Cortex of kidney (tissue), 1 donor: ENCODE data around the gene TRNAU1AP.
"Not testable (repeated sequence)": the region's sequence is repeated elsewhere in the genome, so short reads cannot be mapped to it uniquely, and the experiment has no call there.

Source experiments
- DNase-seq: peaks from one replicate; lab custom pipeline; 2025; lab: John Stamatoyannopoulos, UW

The TRNAU1AP gene

GRCh38 chr1:28521502-28522164 lies 31.3 kb upstream of the TRNAU1AP start:
- no peak for DNase-seq

DNA sequence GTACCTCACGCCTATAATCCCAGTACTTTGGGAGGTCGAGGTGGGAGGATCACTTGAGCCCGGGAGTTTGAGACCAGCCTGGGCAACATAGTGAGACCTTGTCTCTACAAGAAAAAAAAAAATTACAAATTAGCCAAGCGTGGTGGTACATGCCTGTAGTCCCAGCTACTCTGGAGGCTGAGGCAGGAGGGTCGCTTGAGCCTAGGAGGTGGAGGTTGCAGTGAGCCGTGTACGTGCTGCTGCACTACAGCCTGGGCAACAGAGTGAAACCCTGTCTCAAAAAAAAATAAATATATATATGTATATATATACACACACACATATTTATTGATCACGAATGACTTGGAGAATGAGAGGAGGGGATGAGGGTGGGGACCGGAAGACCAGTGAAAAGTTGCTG lies 30.3 kb upstream of the TRNAU1AP start:
- DNase-seq = not testable (repeated sequence)

GRCh38 chr1:28525002-28525642 lies 27.8 kb upstream of the TRNAU1AP start:
- not testable (repeated sequence) for DNase-seq

GRCh38 chr1:28526886-28527285 lies 26.0 kb upstream of the TRNAU1AP start:
- no peak for DNase-seq

GRCh38 chr1:28530456-28530855 lies 22.4 kb upstream of the TRNAU1AP start:
- no peak for DNase-seq

GRCh38 chr1:28534671-28535070 lies 18.2 kb upstream of the TRNAU1AP start:
- no peak for DNase-seq

- DNase-seq = no peak
Observed at GRCh38 chr1:28535180-28535579, 17.7 kb upstream of the TRNAU1AP start.

GRCh38 chr1:28537457-28538199 lies 15.3 kb upstream of the TRNAU1AP start:
- DNase-seq = no peak

DNA sequence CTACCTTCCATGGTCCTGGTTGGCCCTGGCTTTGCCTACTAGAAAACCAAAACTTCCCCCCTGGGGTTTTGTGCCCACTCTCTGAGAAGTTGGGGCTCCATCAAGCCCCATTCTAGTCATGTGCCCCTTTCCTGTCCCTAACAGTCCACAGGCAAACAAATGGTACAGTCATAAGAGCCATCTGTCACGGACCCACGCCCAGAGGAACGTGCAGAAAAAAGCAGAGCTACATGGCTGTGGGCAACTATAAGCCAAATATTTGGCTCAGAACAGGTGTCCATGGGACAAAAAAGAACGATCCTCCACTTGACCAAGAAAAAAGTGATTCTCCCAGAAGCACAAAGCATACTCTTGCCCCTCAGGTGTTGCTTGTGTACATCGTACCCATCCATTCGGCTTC lies 14.6 kb upstream of the TRNAU1AP start:
- DNase-seq = no peak

GRCh38 chr1:28540651-28541050 lies 12.2 kb upstream of the TRNAU1AP start:
- no peak for DNase-seq

- DNase-seq = not testable (repeated sequence)
Observed at GRCh38 chr1:28541414-28542015, 11.4 kb upstream of the TRNAU1AP start.

DNA sequence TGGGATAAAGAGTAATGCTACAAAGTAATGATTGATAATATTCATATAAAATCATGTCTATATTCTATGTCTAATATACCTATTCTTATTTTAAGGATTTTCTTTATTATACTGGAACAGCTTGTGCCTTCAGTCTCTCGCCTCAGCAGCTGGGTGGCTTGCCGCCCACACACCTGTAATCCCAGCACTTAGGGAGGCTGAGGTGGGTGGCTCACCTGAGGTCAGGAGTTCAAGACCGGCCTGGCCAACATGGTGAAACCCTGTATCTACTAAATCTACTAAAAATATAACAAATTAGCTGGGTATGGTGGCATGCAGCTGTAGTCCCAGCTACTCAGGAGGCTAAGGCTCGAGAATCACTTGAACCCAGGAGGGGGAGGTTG lies 7.6 kb upstream of the TRNAU1AP start:
- no peak for DNase-seq

- DNase-seq = no peak
Observed at GRCh38 chr1:28548318-28548717, 4.6 kb upstream of the TRNAU1AP start.

DNA sequence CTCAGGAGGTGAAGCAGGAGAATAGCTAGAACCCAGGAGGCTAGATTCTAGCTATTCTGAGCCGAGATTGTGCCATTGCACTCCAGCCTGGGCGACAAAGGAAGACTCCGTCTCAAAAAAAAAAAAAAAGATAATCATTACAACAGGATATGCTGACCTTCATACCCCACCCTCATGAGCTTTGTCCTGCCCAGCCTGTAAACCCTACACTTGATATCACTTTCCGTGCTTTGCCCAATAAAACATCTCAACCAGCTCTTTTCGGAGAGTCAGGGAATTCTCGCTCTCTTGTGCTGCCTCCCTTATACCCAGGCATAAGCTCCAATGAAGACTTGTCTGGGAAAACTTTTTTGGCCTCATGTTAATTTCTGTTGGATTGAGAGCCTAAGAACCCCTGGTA lies 1.5 kb upstream of the TRNAU1AP start:
- DNase-seq = no peak

GRCh38 chr1:28560886-28561285 lies 8.0 kb downstream of the TRNAU1AP start:
- DNase-seq = no peak

DNA sequence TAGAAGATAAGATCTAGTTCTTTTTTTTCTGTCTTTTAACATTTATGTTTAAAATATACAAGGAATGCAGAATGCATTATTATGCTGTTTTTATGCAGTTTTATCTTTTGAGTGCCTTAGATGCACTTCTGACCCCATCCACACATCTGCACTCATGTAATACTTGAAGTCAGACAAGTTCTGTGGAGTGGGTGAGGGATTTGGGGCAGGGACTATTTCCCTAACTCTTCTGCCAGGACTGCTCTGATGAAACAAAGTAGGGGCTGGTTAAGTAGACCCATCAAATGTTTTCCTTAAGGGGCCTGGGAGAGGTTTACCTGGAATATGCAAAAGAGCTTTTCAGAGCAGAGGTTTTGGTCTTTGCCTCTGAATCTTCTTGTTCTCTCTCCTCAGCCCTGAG lies 11.4 kb downstream of the TRNAU1AP start:
- no peak for DNase-seq

DNA sequence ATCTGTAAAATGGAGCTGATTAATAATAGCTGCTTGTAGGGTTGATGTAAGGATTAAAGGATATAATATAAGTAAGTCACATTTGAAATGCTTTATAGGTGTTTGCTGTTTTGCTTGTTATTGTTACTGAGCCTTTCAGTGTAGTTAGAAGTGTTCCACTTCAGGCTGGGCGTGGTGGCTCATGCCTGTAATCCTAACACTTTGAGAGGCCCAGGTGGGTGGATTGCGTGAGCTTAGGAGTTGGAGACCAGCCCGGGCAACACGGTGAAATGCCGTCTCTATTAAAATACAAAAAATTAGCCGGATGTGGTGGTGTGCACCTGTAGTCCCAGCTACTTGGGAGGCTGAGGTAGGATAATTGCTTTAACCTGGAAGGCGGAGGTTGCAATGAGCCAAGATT lies 12.2 kb downstream of the TRNAU1AP start:
- no peak for DNase-seq

DNA sequence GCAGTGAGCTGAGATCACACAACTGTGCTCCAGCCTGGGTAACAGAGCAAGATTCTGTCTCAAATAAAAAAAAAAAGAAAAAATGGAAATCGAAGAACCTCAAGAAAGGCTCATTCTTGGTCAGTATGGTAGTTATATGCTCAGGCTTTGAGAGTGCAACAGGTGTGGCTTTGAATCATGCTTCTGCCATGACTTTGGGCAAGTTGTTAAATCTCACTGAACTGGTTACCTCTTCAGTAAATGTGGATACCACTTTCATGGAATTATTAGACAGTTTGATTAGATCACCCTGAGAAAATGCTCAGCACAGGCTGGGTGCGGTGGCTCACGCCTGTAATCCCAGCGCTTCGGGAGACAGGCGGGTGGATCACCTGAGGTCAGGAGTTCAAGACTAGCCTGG lies 12.8 kb downstream of the TRNAU1AP start:
- no peak for DNase-seq

DNA sequence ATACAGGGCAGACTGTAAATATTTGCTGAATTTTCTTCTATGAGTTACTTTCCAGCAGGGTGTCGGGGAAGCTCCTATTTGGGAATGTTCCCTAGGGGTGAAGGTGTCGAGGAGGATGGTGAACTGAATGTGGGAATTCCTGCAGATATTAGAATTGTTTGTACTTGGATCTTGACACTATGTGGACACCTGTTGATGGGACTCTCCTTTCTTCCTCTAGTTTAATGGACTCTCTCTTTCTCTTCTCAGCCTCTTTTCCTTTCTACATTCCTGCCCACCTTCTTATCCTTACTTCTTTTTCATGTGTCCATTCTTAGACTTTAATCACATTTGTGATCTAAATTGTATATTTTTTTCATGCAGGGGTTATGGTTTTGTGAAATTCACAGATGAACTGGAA lies 14.0 kb downstream of the TRNAU1AP start:
- DNase-seq = no peak

DNA sequence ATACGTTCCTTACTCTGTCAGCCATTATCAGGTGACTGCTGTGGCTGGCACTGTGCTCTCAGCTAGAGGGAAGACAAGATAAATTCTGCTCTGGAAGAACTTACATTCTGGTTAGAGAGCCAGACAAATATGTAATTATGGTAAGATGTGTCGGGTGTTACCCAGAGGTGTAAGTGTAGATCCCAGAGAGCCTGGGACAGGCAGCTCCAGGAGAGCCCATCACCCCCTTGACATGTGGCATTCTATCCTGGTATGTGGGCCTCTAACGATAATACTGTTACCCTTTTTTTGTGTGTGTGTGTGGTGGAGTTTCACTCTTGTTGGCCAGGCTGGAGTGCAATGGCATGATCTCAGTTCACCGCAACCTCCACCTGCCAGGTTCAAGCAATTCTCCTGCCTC lies 19.0 kb downstream of the TRNAU1AP start:
- no peak for DNase-seq

- DNase-seq = not testable (repeated sequence)
Observed at GRCh38 chr1:28572891-28573290, 20.0 kb downstream of the TRNAU1AP start.

- no peak for DNase-seq
Observed at GRCh38 chr1:28573564-28573963, 20.7 kb downstream of the TRNAU1AP start.
